GM12874 (cell line): ENCODE results near the gene DNAJB8.

Source experiments
- CTCF ChIP-seq: IDR thresholded peaks from 2 replicates; pipeline ENCODE4 v1.5.1; 2011; ENCODE audit warnings: low read depth, mild to moderate bottlenecking, control low read depth, low read length, moderate library complexity; ENCODE audit not compliant: insufficient read depth

The DNAJB8 gene

GRCh38 chr3:128466840-128467541, at the start of gene DNAJB8:
Gene DNAJB8, minus strand, starts transcription at chr3:128466890. Its CDS starts 3,645 bp downstream, at chr3:128463245.
- no peak for TF ChIP-seq CTCF

- TF ChIP-seq CTCF = no peak
Measured at GRCh38 chr3:128515967-128516366, 49.3 kb upstream of the DNAJB8 start.

- no peak for TF ChIP-seq CTCF
Measured at GRCh38 chr3:128508852-128509251, 42.2 kb upstream of the DNAJB8 start.

GRCh38 chr3:128506754-128507153, 40.1 kb upstream of the DNAJB8 start:
- no peak for TF ChIP-seq CTCF

- no peak for TF ChIP-seq CTCF
Measured at GRCh38 chr3:128505771-128506170, 39.1 kb upstream of the DNAJB8 start.

- no peak for TF ChIP-seq CTCF
Measured at GRCh38 chr3:128504963-128505730, 38.5 kb upstream of the DNAJB8 start.

GRCh38 chr3:128504533-128504915, 37.8 kb upstream of the DNAJB8 start:
- no peak for TF ChIP-seq CTCF
